Natural killer cell (primary cell): ENCODE data around the gene TBC1D19. TPM values are rescaled to one million over a fixed set of nuclear protein-coding genes. Genes with fewer than 3 reads are reported as not detected.

Source experiments
- ATAC-seq, 3 donors: fragments of 150-1000 bp in 2 of 3; fragments of 200-7000 bp in 1 of 3; cut with Tn5 transposase; 1 replicate in 1 of 3; 2 replicates in 2 of 3; pipeline ENCODE4 v1.10.0; 2021; ENCODE audit warnings: mild to moderate bottlenecking in 2 of 3, moderate library complexity in 2 of 3
- DNase-seq, 2 donors: peaks; one replicate each; pipeline versions ENCODE4 v3.0.0 to v3.0.0-alpha.2; 2013 to 2021; ENCODE audit warnings: mixed read lengths in 1 of 2
- H3K27ac ChIP-seq: one replicate; pipeline ENCODE4 v1.5.1; 2013; ENCODE audit warnings: mild to moderate bottlenecking, low read length
- H3K27me3 ChIP-seq: one replicate; pipeline ENCODE4 v1.6.1; 2013; ENCODE audit warnings: low read length; ENCODE audit not compliant: control insufficient read depth, insufficient read depth
- H3K36me3 ChIP-seq: one replicate; pipeline ENCODE4 v1.6.1; 2013; ENCODE audit warnings: low read length; ENCODE audit not compliant: control insufficient read depth, insufficient read depth
- H3K4me1 ChIP-seq: one replicate; pipeline ENCODE4 v1.6.1; 2013; ENCODE audit warnings: low read length; ENCODE audit not compliant: control insufficient read depth, insufficient read depth
- H3K4me3 ChIP-seq: one replicate; pipeline ENCODE4 v1.5.1; 2013; ENCODE audit warnings: low read length
- H3K9me3 ChIP-seq: one replicate; pipeline ENCODE4 v1.6.1; 2013; ENCODE audit warnings: low read length; ENCODE audit not compliant: control insufficient read depth, insufficient read depth
- H3K27ac Mint-ChIP-seq, 2 donors: one replicate each; pipeline ENCODE4 v1.8.0; 2022; ENCODE audit warnings: mild to moderate bottlenecking in 2 of 2, mixed read lengths in 2 of 2, moderate library complexity in 1 of 2
- H3K27me3 Mint-ChIP-seq, 2 donors: one replicate each; pipeline ENCODE4 v1.8.0; 2022; ENCODE audit warnings: low read depth in 2 of 2, mixed read lengths in 2 of 2
- H3K36me3 Mint-ChIP-seq: one replicate; pipeline ENCODE4 v1.8.0; 2022; ENCODE audit warnings: mixed read lengths
- H3K4me1 Mint-ChIP-seq, 2 donors: one replicate each; pipeline ENCODE4 v1.8.0; 2022; ENCODE audit warnings: mixed read lengths in 2 of 2
- H3K4me3 Mint-ChIP-seq: one replicate; pipeline ENCODE4 v1.8.0; 2022; ENCODE audit warnings: mild to moderate bottlenecking, moderate library complexity, mixed read lengths
- H3K9me3 Mint-ChIP-seq, 2 donors: one replicate each; pipeline ENCODE4 v1.8.0; 2022; ENCODE audit warnings: mixed read lengths in 2 of 2
- WGBS: methylation state at CpG from one replicate; pipeline ENCODE4 v1.1.7; 2013; ENCODE audit warnings: missing lambda C conversion rate; ENCODE audit not compliant: insufficient coverage; 5-methylcytosine and 5-hydroxymethylcytosine counted together
- intact Hi-C: fragments of 100-400 bp; cut with micrococcal nuclease; formaldehyde crosslinking; loops from one replicate; pipeline ENCODE4 v1.14.2; 2022
- total RNA-seq, 4 donors: library from RNA; stranded (reverse); fragments of 120-200 nt in 1 of 4; gene quantifications; one replicate each; pipeline versions ENCODE4 v1.2.3 to v1.2.4, GENCODE V29; 2013 to 2022
- TF ChIP-seq, protein P1 (sequence below): fragments of 200-600 bp; IDR thresholded peaks from one replicate; pipeline ENCODE4 v1.8.0; 2022; ENCODE audit warnings: antibody characterized with exemption

TBC1D19 gene
- total RNA-seq, 3 donors from 2014 or later (not counting 1 experiment from before 2014, with no cell fraction given) = 13.0 to 21.3 (median 16.8) TPM

DNA sequence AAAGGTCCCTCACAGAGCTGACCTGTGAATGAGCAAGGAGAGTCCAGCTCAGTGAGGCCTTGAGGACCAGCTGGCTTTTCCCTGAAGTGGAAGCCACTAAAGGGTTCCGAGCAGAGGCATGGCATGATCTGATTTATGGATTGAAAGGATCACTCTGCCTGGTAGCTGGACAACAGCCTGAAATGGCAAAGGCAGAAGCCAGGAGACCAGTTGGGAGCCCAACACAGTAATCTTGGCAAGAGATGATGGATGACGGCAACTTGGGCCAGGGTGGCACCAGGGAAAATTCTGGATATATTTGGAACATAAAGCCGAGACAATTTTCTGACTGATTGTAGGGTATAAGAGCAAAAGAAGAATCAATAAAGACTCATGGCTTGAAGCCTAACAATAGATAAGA is 207.5 kb downstream of the TBC1D19 start:
- H3K36me3 Mint-ChIP-seq = peaks cover 7% of the 10 kb centered on the region
- no peak overlapping the region for H3K4me3 ChIP-seq
- H3K4me1 Mint-ChIP-seq = peaks cover 12 to 22% of the 10 kb centered on the region in 2 donors
- 97% methylated on average over 3 of the region's 3 CpGs for WGBS
- ATAC-seq (no peak), DNase-seq (no peak)
- no peaks in the 10 kb centered on the region for H3K9me3 ChIP-seq
- H3K27ac Mint-ChIP-seq = no peak overlapping the region
- H3K4me1 ChIP-seq = peaks cover 7% of the 10 kb centered on the region
- H3K27me3 Mint-ChIP-seq = no peaks in the 10 kb centered on the region
- no peaks in the 10 kb centered on the region for H3K36me3 ChIP-seq
- TF ChIP-seq, protein P1, sequence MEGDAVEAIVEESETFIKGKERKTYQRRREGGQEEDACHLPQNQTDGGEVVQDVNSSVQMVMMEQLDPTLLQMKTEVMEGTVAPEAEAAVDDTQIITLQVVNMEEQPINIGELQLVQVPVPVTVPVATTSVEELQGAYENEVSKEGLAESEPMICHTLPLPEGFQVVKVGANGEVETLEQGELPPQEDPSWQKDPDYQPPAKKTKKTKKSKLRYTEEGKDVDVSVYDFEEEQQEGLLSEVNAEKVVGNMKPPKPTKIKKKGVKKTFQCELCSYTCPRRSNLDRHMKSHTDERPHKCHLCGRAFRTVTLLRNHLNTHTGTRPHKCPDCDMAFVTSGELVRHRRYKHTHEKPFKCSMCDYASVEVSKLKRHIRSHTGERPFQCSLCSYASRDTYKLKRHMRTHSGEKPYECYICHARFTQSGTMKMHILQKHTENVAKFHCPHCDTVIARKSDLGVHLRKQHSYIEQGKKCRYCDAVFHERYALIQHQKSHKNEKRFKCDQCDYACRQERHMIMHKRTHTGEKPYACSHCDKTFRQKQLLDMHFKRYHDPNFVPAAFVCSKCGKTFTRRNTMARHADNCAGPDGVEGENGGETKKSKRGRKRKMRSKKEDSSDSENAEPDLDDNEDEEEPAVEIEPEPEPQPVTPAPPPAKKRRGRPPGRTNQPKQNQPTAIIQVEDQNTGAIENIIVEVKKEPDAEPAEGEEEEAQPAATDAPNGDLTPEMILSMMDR = no peak
- H3K9me3 Mint-ChIP-seq = peaks cover 0 to 4% of the 10 kb centered on the region in 2 donors
- intact Hi-C loops = no loop called here
- no peak overlapping the region for H3K27ac ChIP-seq
- no peak overlapping the region for H3K4me3 Mint-ChIP-seq
- no peaks in the 10 kb centered on the region for H3K27me3 ChIP-seq

DNA sequence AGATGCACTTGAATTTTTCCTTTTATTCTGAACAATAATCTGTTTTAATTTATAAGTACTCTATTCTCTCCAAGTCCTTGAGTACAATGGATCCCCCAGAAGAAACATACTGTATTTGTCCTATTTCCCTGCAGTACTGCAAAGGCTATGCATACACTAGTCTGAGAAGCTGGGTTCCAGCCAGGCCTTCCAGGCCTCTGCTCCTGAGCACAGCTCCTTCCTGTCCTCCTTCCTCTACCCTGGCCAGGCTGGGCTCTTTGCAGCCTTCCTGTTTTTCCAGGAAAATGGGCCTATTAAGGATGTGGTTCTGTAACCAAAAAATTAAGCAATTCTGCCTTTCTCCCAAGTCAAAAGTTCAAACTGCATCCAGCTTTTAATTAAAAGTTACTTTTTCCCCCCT is 208.8 kb downstream of the TBC1D19 start:
- Mint-ChIP-seq H3K4me1 (peaks cover 12 to 19% of the 10 kb centered on the region in 2 donors), H3K27me3 (no peaks in the 10 kb centered on the region)
- no peaks in the 10 kb centered on the region for H3K27me3 ChIP-seq

DNA sequence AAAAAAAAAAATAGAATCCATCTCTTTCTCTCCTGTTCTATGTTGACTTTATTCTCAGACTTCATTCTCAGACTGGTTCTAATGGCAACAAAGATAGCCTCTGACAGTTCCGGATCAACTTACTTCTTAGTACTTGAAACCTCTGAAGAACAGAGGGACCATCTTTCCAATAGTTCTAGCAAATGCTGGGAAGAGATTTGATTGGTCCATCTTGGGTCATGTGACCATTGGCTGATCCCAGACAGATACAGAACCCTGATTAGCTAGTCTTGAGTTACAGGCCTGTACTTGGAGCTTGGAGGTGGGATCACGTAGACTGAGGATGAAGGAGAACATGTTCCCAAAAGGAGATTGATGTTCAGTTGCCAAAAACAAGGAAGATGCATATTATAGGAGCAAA is 209.9 kb downstream of the TBC1D19 start:
- no peak overlapping the region for H3K4me3 ChIP-seq
- Mint-ChIP-seq H3K27me3 (no peaks in the 10 kb centered on the region), H3K4me3 (no peak overlapping the region), H3K36me3 (peaks cover 15% of the 10 kb centered on the region), H3K27ac (no peak overlapping the region), H3K4me1 (peaks cover 8 to 12% of the 10 kb centered on the region in 2 donors), H3K9me3 (peaks cover 0 to 4% of the 10 kb centered on the region in 2 donors)
- no peak for ATAC-seq
- TF ChIP-seq, protein P1 = no peak
- no peaks in the 10 kb centered on the region for H3K27me3 ChIP-seq
- intact Hi-C loops = no loop called here
- H3K9me3 ChIP-seq = no peaks in the 10 kb centered on the region
- H3K4me1 ChIP-seq = no peaks in the 10 kb centered on the region
- WGBS = 96% methylated on average over 2 of the region's 2 CpGs
- no peaks in the 10 kb centered on the region for H3K36me3 ChIP-seq
- H3K27ac ChIP-seq = no peak overlapping the region
- no peak for DNase-seq

More for the DNA sequence above, 208.8 kb downstream of the TBC1D19 start:
- DNase-seq (no peak), ATAC-seq (no peak)
- Mint-ChIP-seq H3K4me3 (no peak overlapping the region), H3K27ac (no peak overlapping the region), H3K36me3 (peaks cover 13% of the 10 kb centered on the region), H3K9me3 (peaks cover 0 to 4% of the 10 kb centered on the region in 2 donors)
- Histone ChIP-seq H3K27ac (no peak overlapping the region), H3K4me3 (no peak overlapping the region), H3K36me3 (no peaks in the 10 kb centered on the region), H3K4me1 (peaks cover 6% of the 10 kb centered on the region), H3K9me3 (no peaks in the 10 kb centered on the region)
- TF ChIP-seq, protein P1 = no peak
- intact Hi-C loops = no loop called here

- Histone ChIP-seq H3K27me3 (no peaks in the 10 kb centered on the region), H3K36me3 (no peaks in the 10 kb centered on the region), H3K4me3 (no peak overlapping the region), H3K9me3 (no peaks in the 10 kb centered on the region), H3K4me1 (no peaks in the 10 kb centered on the region), H3K27ac (no peak overlapping the region)
- intact Hi-C loops = no loop called here
- no peak overlapping the region for H3K4me3 Mint-ChIP-seq
- H3K27me3 Mint-ChIP-seq = no peaks in the 10 kb centered on the region
- H3K27ac Mint-ChIP-seq = no peak overlapping the region
- H3K4me1 Mint-ChIP-seq = no peaks in the 10 kb centered on the region
- ATAC-seq (no peak), DNase-seq (no peak)
- 82% methylated on average over 1 of the region's 3 CpGs for WGBS
- peaks cover 7% of the 10 kb centered on the region for H3K36me3 Mint-ChIP-seq
- no peaks in the 10 kb centered on the region for H3K9me3 Mint-ChIP-seq
- TF ChIP-seq, protein P1 = no peak
Measured at GRCh38 chr4:26796081-26796480, 212.2 kb downstream of the TBC1D19 start.
